GM23338 (cell line): ENCODE results near the gene ZMYM4. TPM values are rescaled to one million over a fixed set of nuclear protein-coding genes. Genes with fewer than 3 reads are reported as not detected.
"Not testable (repeated sequence)": the region's sequence is repeated elsewhere in the genome, so short reads cannot be mapped to it uniquely, and the experiment has no call there.

Experiments
- ATAC-seq: fragments of 200-7000 bp; cut with Tn5 transposase; 3 replicates; pipeline ENCODE4 v1.9.1; 2020
- DNase-seq: peaks from one replicate; pipeline ENCODE4 v3.0.0-alpha.2; 2015; ENCODE audit warnings: low spot score
- H2AFZ ChIP-seq: fragments of 200-600 bp; sonication (generic); 2 replicates; pipeline ENCODE4 v1.8.0; 2016; ENCODE audit warnings: antibody characterized with exemption, mild to moderate bottlenecking, moderate library complexity
- H3F3A ChIP-seq: fragments of 200-600 bp; sonication (generic); replicated peaks from 2 replicates; pipeline ENCODE4 v1.8.0; 2017; ENCODE audit warnings: antibody characterized with exemption, mixed run types, low read depth
- H3K27ac ChIP-seq: fragments of 200-600 bp; sonication (generic); 2 replicates; pipeline ENCODE4 v1.6.1; 2016; ENCODE audit warnings: low read depth
- H3K27me3 ChIP-seq: fragments of 200-600 bp; sonication (generic); 2 replicates; pipeline ENCODE4 v1.8.0; 2016; ENCODE audit warnings: mild to moderate bottlenecking, mixed run types, moderate library complexity; ENCODE audit not compliant: insufficient read depth
- H3K36me3 ChIP-seq: fragments of 200-600 bp; sonication (generic); 2 replicates; pipeline ENCODE4 v1.8.0; 2016; ENCODE audit warnings: mild to moderate bottlenecking; ENCODE audit not compliant: insufficient read depth
- H3K4me1 ChIP-seq: fragments of 200-600 bp; sonication (generic); 2 replicates; pipeline ENCODE4 v1.8.0; 2016; ENCODE audit warnings: mild to moderate bottlenecking, moderate library complexity; ENCODE audit not compliant: insufficient read depth
- H3K4me2 ChIP-seq: fragments of 200-600 bp; sonication (generic); 2 replicates; pipeline ENCODE4 v1.7.1; 2017; ENCODE audit warnings: mixed run types
- H3K4me3 ChIP-seq: fragments of 200-600 bp; sonication (generic); 2 replicates; pipeline ENCODE4 v1.6.1; 2016; ENCODE audit warnings: mixed run types
- H3K79me2 ChIP-seq: fragments of 200-600 bp; sonication (generic); replicated peaks from 2 replicates; pipeline ENCODE4 v1.8.0; 2017; ENCODE audit warnings: mild to moderate bottlenecking; ENCODE audit not compliant: insufficient read depth
- H3K9me2 ChIP-seq: fragments of 200-600 bp; sonication (generic); 2 replicates; pipeline ENCODE4 v1.8.0; 2017; ENCODE audit not compliant: insufficient read depth
- H4K20me1 ChIP-seq: fragments of 200-600 bp; sonication (generic); replicated peaks from 2 replicates; pipeline ENCODE4 v1.8.0; 2017; ENCODE audit warnings: mild to moderate bottlenecking; ENCODE audit not compliant: insufficient read depth
- H3K27ac Mint-ChIP-seq: 2 replicates; pipeline ENCODE4 v1.8.0; 2020; ENCODE audit warnings: inconsistent platforms, mild to moderate bottlenecking, moderate library complexity, mixed read lengths
- H3K27me3 Mint-ChIP-seq: 3 replicates; pipeline ENCODE4 v1.8.0; 2022; ENCODE audit warnings: low read depth, mild to moderate bottlenecking, moderate library complexity, mixed read lengths, inconsistent platforms; ENCODE audit not compliant: insufficient read depth, poor library complexity
- H3K36me3 Mint-ChIP-seq: 3 replicates; pipeline ENCODE4 v1.8.0; 2021; ENCODE audit warnings: low read depth, mild to moderate bottlenecking, inconsistent platforms, moderate library complexity, mixed read lengths
- H3K4me1 Mint-ChIP-seq: 3 replicates; pipeline ENCODE4 v1.8.0; 2020; ENCODE audit warnings: mild to moderate bottlenecking, inconsistent platforms, mixed read lengths
- H3K4me3 Mint-ChIP-seq: 3 replicates; pipeline ENCODE4 v1.8.0; 2021; ENCODE audit warnings: moderate library complexity, mild to moderate bottlenecking, inconsistent platforms, mixed read lengths
- H3K9me3 Mint-ChIP-seq: 3 replicates; pipeline ENCODE4 v1.8.0; 2020; ENCODE audit warnings: moderate library complexity, mild to moderate bottlenecking, inconsistent platforms, mixed read lengths
- CREB1 ChIP-seq: fragments of 250-450 bp; sonication (Bioruptor Pico); IDR thresholded peaks from 2 replicates; pipeline ENCODE4 v1.5.0; 2020; ENCODE audit warnings: low read depth, mild to moderate bottlenecking, moderate library complexity
- EZH2phosphoT487 ChIP-seq: fragments of 200-600 bp; sonication (generic); IDR thresholded peaks from one replicate; pipeline ENCODE4 v1.8.1; 2018; ENCODE audit warnings: antibody characterized with exemption; ENCODE audit not compliant: unreplicated experiment
- NANOG ChIP-seq: IDR thresholded peaks from 2 replicates; pipeline ENCODE4 v1.6.1; 2016; ENCODE audit warnings: antibody characterized with exemption, borderline replicate concordance
- POLR2AphosphoS5 ChIP-seq: IDR thresholded peaks from 2 replicates; pipeline ENCODE4 v1.6.1; 2016; ENCODE audit warnings: antibody characterized with exemption, low read depth
- STAT1 ChIP-seq: IDR thresholded peaks from one replicate; pipeline ENCODE4 v1.6.1; 2016; ENCODE audit warnings: antibody characterized with exemption; ENCODE audit not compliant: unreplicated experiment
- ZNF114 ChIP-seq: fragments of 250-450 bp; sonication (Bioruptor Pico); IDR thresholded peaks from 2 replicates; pipeline ENCODE4 v1.5.0; 2020; ENCODE audit warnings: mild to moderate bottlenecking, moderate library complexity
- ZNF331 ChIP-seq: fragments of 250-450 bp; sonication (Bioruptor Pico); IDR thresholded peaks from 2 replicates; pipeline ENCODE4 v1.5.0; 2020; ENCODE audit warnings: low read depth, mild to moderate bottlenecking, moderate library complexity
- polyA plus RNA-seq: library from polyadenylated mRNA; unstranded; fragments of >200 nt; fragmentation: Nextera tagmentation; extraction: Ambion mirVana; gene quantifications from 2 replicates; pipeline ENCODE4 v1.2.1, GENCODE V29; 2016
- total RNA-seq: library from RNA; depleted of rRNA; stranded (reverse); fragments of >200 nt; shearing (Covaris generic); gene quantifications from 2 replicates; pipeline ENCODE4 v1.2.3, GENCODE V29; 2014
- TF ChIP-seq, protein P1 (sequence below): fragments of 250-450 bp; sonication (Bioruptor Pico); IDR thresholded peaks from 2 replicates; pipeline ENCODE4 v1.5.0; 2020; ENCODE audit warnings: mild to moderate bottlenecking, moderate library complexity
- TF ChIP-seq, protein P2 (sequence below): IDR thresholded peaks from 2 replicates; pipeline ENCODE4 v1.6.1; 2016; ENCODE audit warnings: antibody characterized with exemption
- TF ChIP-seq, protein P3 (sequence below), 2 experiments: fragments of 200-600 bp in 1 of 2; sonication (generic) in 1 of 2; conservative IDR thresholded peaks; 2 replicates each; pipeline versions ENCODE4 v1.5.1 to v1.6.1; 2016 to 2017; ENCODE audit warnings: antibody characterized with exemption in 2 of 2, low read depth in 2 of 2, mild to moderate bottlenecking in 2 of 2, moderate library complexity in 1 of 2

ZMYM4 gene
- total and polyA plus RNA-seq, 2 experiments from 2014 or later, result 65.4 to 68.5 TPM

DNA sequence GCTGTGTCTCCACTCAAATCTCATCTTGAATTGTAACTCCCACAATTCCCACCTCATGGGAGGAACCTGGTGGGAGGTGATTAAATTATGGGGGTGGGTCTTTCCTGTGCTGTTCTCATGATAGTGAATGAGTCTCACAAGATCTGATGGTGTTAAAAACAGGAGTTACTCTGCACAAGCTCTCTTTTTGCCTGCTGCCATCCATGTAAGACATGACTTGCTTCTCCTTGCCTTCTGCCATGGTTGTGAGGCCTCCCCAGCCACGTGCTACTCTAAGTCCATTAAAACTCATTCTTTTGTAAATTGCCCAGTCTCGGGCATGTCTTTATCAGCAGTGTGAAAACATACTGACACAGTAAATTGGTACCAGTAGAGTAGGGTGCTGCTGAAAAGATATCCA lies 195.2 kb downstream of the ZMYM4 start:
- H3K4me1 Mint-ChIP-seq, H3K79me2 ChIP-seq, H3K27ac ChIP-seq, H3K4me3 Mint-ChIP-seq, ATAC-seq, H3K4me2 ChIP-seq, H3K27me3 Mint-ChIP-seq, H3K27me3 ChIP-seq, H2AFZ ChIP-seq, DNase-seq, H4K20me1 ChIP-seq, H3K4me1 ChIP-seq, H3K9me2 ChIP-seq, H3F3A ChIP-seq, H3K4me3 ChIP-seq, H3K27ac Mint-ChIP-seq: not testable (repeated sequence)
- H3K36me3 ChIP-seq, result peaks cover 26% of the 10 kb centered on the region
- peaks cover 73% of the 10 kb centered on the region for H3K36me3 Mint-ChIP-seq
- H3K9me3 Mint-ChIP-seq, result peaks cover 31% of the 10 kb centered on the region

DNA sequence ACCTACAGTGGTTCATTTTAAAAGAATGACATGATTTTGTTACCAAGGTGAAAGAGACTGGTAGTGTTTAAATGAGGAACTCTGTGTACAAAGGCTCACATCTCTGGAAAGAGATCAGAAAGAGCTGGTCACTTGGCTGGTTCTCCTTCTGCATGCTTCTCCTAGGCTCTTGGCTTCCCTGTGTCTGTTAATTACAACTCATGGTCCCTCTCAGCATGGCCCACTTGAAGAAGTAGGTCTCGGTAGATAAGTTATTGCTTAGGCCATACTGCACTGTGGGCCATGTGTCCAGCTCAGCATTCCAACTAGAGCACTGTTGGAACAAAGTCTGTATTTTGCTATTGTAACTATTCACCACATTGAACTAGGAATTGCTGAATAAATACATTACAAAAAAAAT lies 197.6 kb downstream of the ZMYM4 start:
- Histone ChIP-seq H3K79me2 (no peaks in the 10 kb centered on the region), H3F3A (no peaks in the 10 kb centered on the region), H3K27me3 (no peaks in the 10 kb centered on the region), H3K27ac (no peak overlapping the region), H3K36me3 (peaks cover 45% of the 10 kb centered on the region), H3K4me3 (no peak overlapping the region), H4K20me1 (no peaks in the 10 kb centered on the region; the same call in 1 of the 2 replicates), H2AFZ (no peak overlapping the region), H3K4me2 (no peak overlapping the region), H3K4me1 (no peaks in the 10 kb centered on the region; the same call in 1 of the 2 replicates), H3K9me2 (peaks cover 5% of the 10 kb centered on the region; the same call in 1 of the 2 replicates)
- DNase-seq (no peak), ATAC-seq (no peak)
- Mint-ChIP-seq H3K4me1 (peaks cover 5% of the 10 kb centered on the region; the same call in 2 of the 3 replicates), H3K27me3 (no peaks in the 10 kb centered on the region), H3K9me3 (peaks cover 31% of the 10 kb centered on the region), H3K4me3 (no peak overlapping the region), H3K36me3 (peaks cover 82% of the 10 kb centered on the region), H3K27ac (no peak overlapping the region; the same call in 1 of the 2 replicates)
- TF ChIP-seq CREB1 (no peak), EZH2phosphoT487 (no peak), NANOG (no peak), STAT1 (no peak), ZNF114 (CRISPR knock-in tag) (no peak), ZNF331 (no peak), POLR2AphosphoS5 (no peak)
- TF ChIP-seq, protein P1, sequence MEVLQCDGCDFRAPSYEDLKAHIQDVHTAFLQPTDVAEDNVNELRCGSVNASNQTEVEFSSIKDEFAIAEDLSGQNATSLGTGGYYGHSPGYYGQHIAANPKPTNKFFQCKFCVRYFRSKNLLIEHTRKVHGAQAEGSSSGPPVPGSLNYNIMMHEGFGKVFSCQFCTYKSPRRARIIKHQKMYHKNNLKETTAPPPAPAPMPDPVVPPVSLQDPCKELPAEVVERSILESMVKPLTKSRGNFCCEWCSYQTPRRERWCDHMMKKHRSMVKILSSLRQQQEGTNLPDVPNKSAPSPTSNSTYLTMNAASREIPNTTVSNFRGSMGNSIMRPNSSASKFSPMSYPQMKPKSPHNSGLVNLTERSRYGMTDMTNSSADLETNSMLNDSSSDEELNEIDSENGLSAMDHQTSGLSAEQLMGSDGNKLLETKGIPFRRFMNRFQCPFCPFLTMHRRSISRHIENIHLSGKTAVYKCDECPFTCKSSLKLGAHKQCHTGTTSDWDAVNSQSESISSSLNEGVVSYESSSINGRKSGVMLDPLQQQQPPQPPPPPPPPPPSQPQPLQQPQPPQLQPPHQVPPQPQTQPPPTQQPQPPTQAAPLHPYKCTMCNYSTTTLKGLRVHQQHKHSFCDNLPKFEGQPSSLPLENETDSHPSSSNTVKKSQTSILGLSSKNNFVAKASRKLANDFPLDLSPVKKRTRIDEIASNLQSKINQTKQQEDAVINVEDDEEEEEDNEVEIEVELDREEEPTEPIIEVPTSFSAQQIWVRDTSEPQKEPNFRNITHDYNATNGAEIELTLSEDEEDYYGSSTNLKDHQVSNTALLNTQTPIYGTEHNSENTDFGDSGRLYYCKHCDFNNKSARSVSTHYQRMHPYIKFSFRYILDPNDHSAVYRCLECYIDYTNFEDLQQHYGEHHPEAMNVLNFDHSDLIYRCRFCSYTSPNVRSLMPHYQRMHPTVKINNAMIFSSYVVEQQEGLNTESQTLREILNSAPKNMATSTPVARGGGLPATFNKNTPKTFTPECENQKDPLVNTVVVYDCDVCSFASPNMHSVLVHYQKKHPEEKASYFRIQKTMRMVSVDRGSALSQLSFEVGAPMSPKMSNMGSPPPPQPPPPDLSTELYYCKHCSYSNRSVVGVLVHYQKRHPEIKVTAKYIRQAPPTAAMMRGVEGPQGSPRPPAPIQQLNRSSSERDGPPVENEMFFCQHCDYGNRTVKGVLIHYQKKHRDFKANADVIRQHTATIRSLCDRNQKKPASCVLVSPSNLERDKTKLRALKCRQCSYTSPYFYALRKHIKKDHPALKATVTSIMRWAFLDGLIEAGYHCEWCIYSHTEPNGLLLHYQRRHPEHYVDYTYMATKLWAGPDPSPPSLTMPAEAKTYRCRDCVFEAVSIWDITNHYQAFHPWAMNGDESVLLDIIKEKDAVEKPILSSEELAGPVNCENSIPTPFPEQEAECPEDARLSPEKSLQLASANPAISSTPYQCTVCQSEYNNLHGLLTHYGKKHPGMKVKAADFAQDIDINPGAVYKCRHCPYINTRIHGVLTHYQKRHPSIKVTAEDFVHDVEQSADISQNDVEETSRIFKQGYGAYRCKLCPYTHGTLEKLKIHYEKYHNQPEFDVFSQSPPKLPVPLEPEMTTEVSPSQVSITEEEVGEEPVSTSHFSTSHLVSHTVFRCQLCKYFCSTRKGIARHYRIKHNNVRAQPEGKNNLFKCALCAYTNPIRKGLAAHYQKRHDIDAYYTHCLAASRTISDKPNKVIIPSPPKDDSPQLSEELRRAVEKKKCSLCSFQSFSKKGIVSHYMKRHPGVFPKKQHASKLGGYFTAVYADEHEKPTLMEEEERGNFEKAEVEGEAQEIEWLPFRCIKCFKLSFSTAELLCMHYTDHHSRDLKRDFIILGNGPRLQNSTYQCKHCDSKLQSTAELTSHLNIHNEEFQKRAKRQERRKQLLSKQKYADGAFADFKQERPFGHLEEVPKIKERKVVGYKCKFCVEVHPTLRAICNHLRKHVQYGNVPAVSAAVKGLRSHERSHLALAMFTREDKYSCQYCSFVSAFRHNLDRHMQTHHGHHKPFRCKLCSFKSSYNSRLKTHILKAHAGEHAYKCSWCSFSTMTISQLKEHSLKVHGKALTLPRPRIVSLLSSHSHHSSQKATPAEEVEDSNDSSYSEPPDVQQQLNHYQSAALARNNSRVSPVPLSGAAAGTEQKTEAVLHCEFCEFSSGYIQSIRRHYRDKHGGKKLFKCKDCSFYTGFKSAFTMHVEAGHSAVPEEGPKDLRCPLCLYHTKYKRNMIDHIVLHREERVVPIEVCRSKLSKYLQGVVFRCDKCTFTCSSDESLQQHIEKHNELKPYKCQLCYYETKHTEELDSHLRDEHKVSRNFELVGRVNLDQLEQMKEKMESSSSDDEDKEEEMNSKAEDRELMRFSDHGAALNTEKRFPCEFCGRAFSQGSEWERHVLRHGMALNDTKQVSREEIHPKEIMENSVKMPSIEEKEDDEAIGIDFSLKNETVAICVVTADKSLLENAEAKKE (CRISPR knock-in tag), result no peak
- TF ChIP-seq, protein P2, sequence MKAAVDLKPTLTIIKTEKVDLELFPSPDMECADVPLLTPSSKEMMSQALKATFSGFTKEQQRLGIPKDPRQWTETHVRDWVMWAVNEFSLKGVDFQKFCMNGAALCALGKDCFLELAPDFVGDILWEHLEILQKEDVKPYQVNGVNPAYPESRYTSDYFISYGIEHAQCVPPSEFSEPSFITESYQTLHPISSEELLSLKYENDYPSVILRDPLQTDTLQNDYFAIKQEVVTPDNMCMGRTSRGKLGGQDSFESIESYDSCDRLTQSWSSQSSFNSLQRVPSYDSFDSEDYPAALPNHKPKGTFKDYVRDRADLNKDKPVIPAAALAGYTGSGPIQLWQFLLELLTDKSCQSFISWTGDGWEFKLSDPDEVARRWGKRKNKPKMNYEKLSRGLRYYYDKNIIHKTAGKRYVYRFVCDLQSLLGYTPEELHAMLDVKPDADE, result no peak
- TF ChIP-seq, protein P3, sequence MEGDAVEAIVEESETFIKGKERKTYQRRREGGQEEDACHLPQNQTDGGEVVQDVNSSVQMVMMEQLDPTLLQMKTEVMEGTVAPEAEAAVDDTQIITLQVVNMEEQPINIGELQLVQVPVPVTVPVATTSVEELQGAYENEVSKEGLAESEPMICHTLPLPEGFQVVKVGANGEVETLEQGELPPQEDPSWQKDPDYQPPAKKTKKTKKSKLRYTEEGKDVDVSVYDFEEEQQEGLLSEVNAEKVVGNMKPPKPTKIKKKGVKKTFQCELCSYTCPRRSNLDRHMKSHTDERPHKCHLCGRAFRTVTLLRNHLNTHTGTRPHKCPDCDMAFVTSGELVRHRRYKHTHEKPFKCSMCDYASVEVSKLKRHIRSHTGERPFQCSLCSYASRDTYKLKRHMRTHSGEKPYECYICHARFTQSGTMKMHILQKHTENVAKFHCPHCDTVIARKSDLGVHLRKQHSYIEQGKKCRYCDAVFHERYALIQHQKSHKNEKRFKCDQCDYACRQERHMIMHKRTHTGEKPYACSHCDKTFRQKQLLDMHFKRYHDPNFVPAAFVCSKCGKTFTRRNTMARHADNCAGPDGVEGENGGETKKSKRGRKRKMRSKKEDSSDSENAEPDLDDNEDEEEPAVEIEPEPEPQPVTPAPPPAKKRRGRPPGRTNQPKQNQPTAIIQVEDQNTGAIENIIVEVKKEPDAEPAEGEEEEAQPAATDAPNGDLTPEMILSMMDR (conservative IDR thresholded peaks at IDR 0.05; ENCODE audit: low read depth in 2 of 2), result no peak
